Keratinocyte (primary cell): ENCODE data around the gene NRN1L.

Experiments
- EZH2 ChIP-seq: IDR thresholded peaks from one replicate; pipeline ENCODE4 v1.6.1; 2012; ENCODE audit warnings: inconsistent platforms, mild to moderate bottlenecking, low read length, moderate library complexity
- TF ChIP-seq, protein P1 (sequence below), 3 experiments: IDR thresholded peaks in 1 of 3; conservative IDR thresholded peaks in 1 of 3; optimal IDR thresholded peaks in 1 of 3; 2 replicates in 2 of 3; 3 replicates in 1 of 3; pipeline versions ENCODE3 to v1.5.1; 2011; ENCODE audit warnings: low read length in 3 of 3, mild to moderate bottlenecking in 3 of 3, moderate library complexity in 2 of 3, control low read depth in 1 of 3, inconsistent platforms in 1 of 3; ENCODE audit not compliant: insufficient read depth in 2 of 3; ENCODE audit errors: extremely low read depth in 1 of 3

DNA sequence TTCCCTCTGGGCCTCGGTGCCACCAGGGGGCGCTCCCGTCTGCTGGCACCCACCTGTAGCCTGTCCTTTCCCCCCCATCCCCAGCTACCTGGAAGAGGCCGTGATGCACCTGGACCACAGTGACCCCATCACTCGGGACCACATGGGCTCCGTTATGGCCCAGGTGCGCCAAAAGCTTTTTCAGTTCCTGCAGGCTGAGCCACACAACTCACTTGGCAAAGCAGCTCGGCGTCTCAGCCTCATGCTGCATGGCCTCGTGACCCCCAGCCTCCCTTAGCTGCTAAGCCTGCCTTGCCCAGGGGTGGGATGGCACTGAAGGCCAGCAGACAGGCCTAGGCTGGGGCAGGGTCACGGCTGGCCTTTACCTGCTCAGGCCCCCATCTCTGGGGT is 818 bp upstream of the NRN1L start:
- TF ChIP-seq, protein P1, sequence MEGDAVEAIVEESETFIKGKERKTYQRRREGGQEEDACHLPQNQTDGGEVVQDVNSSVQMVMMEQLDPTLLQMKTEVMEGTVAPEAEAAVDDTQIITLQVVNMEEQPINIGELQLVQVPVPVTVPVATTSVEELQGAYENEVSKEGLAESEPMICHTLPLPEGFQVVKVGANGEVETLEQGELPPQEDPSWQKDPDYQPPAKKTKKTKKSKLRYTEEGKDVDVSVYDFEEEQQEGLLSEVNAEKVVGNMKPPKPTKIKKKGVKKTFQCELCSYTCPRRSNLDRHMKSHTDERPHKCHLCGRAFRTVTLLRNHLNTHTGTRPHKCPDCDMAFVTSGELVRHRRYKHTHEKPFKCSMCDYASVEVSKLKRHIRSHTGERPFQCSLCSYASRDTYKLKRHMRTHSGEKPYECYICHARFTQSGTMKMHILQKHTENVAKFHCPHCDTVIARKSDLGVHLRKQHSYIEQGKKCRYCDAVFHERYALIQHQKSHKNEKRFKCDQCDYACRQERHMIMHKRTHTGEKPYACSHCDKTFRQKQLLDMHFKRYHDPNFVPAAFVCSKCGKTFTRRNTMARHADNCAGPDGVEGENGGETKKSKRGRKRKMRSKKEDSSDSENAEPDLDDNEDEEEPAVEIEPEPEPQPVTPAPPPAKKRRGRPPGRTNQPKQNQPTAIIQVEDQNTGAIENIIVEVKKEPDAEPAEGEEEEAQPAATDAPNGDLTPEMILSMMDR (optimal IDR thresholded peaks at IDR 0.05 in 1 of 3, IDR thresholded peaks at IDR 0.05 in 1 of 3, conservative IDR thresholded peaks at IDR 0.05 in 1 of 3; ENCODE audit: extremely low read depth in 1 of 3, insufficient read depth in 2 of 3, low read length in 3 of 3): peak; percentile 78 to 96 (median 89)
- no peak for TF ChIP-seq EZH2
